Subcutaneous preadipocyte (primary cell): Measurements from ENCODE around the gene TMC5. TPM values are rescaled to one million over a fixed set of nuclear protein-coding genes. Genes with fewer than 3 reads are reported as not detected.

Experiments
- total RNA-seq: library from RNA; depleted of rRNA; stranded (reverse); fragments of >200 nt; gene quantifications from 2 replicates; pipeline ENCODE4 v1.2.3, GENCODE V29; 2012

Gene TMC5, protein sequence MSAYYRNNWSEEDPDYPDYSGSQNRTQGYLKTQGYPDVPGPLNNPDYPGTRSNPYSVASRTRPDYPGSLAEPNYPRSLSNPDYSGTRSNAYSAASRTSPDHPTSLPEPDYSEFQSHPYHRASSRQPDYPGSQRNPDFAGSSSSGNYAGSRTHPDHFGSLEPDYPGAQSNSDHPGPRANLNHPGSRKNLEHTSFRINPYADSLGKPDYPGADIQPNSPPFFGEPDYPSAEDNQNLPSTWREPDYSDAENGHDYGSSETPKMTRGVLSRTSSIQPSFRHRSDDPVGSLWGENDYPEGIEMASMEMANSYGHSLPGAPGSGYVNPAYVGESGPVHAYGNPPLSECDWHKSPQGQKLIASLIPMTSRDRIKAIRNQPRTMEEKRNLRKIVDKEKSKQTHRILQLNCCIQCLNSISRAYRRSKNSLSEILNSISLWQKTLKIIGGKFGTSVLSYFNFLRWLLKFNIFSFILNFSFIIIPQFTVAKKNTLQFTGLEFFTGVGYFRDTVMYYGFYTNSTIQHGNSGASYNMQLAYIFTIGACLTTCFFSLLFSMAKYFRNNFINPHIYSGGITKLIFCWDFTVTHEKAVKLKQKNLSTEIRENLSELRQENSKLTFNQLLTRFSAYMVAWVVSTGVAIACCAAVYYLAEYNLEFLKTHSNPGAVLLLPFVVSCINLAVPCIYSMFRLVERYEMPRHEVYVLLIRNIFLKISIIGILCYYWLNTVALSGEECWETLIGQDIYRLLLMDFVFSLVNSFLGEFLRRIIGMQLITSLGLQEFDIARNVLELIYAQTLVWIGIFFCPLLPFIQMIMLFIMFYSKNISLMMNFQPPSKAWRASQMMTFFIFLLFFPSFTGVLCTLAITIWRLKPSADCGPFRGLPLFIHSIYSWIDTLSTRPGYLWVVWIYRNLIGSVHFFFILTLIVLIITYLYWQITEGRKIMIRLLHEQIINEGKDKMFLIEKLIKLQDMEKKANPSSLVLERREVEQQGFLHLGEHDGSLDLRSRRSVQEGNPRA
- under 0.01 TPM in 1 of 2 replicates, not detected in the other for total RNA-seq

DNA sequence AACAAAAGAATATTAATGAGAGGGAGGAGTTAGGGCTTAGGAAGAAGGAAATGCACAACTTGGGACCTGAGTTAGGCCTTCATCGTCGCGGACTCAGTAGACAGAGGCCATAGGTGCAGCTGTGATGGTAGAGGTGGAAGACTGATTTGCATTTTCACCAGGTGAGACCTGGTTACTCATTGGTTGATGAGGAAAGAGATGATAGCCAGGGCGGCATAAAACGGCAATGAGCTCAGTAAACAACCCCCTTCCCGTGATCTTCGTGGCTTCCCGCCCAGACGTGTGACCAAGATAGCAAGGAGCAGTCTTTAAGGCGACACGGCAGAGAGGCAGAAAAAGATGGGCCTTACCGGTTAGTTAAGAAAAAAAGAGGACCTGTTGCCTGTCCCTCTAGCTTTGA is at the start of gene TMC5:
Gene TMC5 (plus strand): TSS at position 244 of the 400 bp plus-strand sequence. CDS start 22,156 bp downstream, outside the sequence.

DNA sequence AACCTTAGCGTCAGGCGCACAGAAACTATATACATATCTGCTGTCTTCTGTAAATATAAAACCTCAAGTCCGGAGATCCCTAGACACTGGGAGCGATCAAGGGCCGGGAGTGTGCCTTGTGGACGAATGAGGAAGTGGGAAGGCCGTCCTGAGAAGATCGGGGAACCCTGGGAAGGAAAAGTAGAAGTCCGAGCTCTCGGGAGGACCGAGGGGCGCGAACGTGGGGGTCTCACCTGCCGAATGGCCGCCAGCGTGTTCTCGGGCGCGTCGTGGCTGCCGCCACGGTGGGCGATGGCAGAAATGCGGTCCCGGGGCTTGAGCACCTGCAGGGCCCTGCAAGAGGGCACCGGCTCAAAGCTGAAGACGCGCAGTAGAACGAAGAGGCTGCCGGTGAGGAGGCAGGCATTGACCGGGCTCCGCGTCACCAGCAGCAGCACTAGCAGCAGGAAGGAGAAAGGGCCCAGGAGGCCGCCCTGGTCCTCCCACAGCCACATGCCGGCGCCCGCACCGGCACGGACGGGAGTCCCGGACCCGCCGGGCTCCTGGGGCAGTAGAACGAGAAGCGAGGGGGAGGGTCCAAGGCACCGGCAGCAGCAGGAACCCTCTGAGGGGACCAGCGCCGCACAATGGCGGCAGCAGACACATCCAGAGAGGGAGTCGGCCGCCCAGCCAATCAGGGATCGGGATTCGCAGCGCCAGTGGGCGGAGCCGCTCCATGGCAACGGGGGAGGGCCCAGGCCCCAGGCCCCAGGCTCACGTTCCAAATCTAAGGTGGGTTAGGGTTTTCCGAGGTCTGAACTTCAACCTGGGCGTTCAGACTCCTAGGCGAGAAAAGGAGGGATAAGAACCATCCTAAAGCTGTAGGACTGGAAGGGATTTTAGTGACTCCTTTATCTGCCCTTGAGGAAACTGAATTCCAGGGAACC is 104.1 kb downstream of the TMC5 start, which contains the start of gene GDE1:
Gene GDE1 (minus strand): TSS at position 628 of the 926 bp plus-strand sequence. CDS start 134 bp downstream, at position 494.

DNA sequence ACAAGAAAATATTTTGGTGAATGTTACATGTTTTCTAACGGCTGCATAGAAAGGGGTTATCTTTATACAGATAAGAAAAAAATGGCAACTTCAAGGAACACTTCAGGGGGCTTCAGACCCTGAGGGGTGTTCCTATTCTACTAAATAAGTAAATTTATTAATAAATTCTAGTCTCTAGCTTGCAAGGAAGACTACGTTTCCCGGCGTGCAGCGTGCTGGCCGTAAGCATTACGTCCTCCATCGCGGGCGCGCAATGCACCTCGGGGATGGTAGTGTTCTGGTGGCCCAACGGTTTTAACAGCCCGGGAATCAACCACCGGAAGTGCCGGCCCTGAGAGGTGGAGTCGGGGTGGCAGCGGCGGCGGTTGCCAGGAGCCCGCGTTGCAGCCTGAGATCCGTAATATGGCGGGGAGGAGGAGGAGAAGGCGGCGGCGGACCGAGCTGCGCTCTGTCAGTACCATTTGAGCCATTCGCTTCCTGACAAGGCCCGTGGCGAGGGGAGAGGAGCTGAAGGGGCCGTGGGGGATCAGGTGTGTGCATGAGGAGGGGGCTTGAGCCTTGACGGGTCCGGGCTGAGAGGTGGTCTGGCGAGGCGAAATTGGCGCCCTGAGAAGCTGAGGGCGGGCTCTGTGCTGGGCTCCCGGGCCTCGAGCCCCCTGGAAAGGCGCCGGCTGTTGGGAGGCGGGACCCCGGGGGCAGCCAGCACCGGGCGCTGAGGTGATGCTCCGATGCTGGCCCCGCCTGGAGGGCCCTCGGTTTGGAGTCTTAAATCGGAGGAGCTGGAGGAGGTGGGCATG is 106.1 kb downstream of the TMC5 start, which contains the start of gene CCP110:
Gene CCP110 (plus strand): TSS at position 384 of the 797 bp plus-strand sequence. CDS start 3,940 bp downstream, outside the sequence.

Other genes starting within 250 kb of the TMC5 start
- gene SYT17, start 249.6 kb upstream of the TMC5 start, total RNA-seq: 0.20 and 0.37 TPM in 2 replicates
- not detected in 2 replicates for gene CLEC19A, start 132.2 kb upstream of the TMC5 start, total RNA-seq
- gene GDE1, start 104.2 kb downstream of the TMC5 start, total RNA-seq: 36.4 and 49.3 TPM in 2 replicates
- 9.2 and 13.5 TPM in 2 replicates for gene CCP110, start 106.1 kb downstream of the TMC5 start, total RNA-seq
- gene VPS35L, start 137.8 kb downstream of the TMC5 start, total RNA-seq: 53.2 and 54.7 TPM in 2 replicates